Endothelial cell of umbilical vein (primary cell): ENCODE measurements around the gene ARFRP1. TPM values are rescaled to one million over a fixed set of nuclear protein-coding genes. Genes with fewer than 3 reads are reported as not detected.

Experiments
- BruUV-seq: library from RNA; stranded (reverse); fragments of 400-500 nt; replicated peaks from 2 replicates; lab custom pipeline; 2021; lab: Mats Ljungman, UMichigan
- CTCF ChIA-PET: fragments of 300-600, 350-600 bp; sonication (Branson Sonifier 250); formaldehyde crosslinking; loops from one replicate; lab custom pipeline; 2021; ENCODE audit warnings: antibody characterized with exemption, inconsistent platforms; lab: Charles Lee
- POLR2A ChIA-PET: fragments of 300-600, 350-600 bp; sonication (Branson Sonifier 250); formaldehyde crosslinking; loops from one replicate; lab custom pipeline; 2021; ENCODE audit warnings: antibody characterized with exemption, inconsistent platforms; lab: Charles Lee
- DNase-seq: peaks from one replicate; pipeline ENCODE4 v3.0.0-alpha.2; 2011; ENCODE audit warnings: low read depth, low spot score
- FAIRE-seq: peaks from 2 replicates; lab custom pipeline; 2011; peaks lifted over from hg19 to GRCh38; lab: Jason Lieb, UNC
- H2AFZ ChIP-seq: 2 replicates; pipeline ENCODE4 v1.6.0; 2012; ENCODE audit warnings: low read depth, low read length, control low read depth, inconsistent platforms
- H3K27ac ChIP-seq: 2 replicates; pipeline ENCODE4 v1.5.1; 2011; ENCODE audit warnings: low read depth, mild to moderate bottlenecking, control low read depth, low read length, moderate library complexity; ENCODE audit not compliant: insufficient read depth
- H3K27me3 ChIP-seq, 2 experiments: 2 replicates each; pipeline versions ENCODE4 v1.6.0 to v1.6.1; 2011; ENCODE audit warnings: low read length in 2 of 2, mixed read lengths in 1 of 2; ENCODE audit not compliant: control insufficient read depth in 2 of 2, insufficient read depth in 2 of 2
- H3K36me3 ChIP-seq, 2 experiments: 2 replicates in 1 of 2; 3 replicates in 1 of 2; pipeline ENCODE4 v1.5.1; 2011; ENCODE audit warnings: low read length in 2 of 2, mild to moderate bottlenecking in 1 of 2, moderate library complexity in 1 of 2; ENCODE audit not compliant: control insufficient read depth in 2 of 2, insufficient read depth in 2 of 2; ENCODE audit errors: extremely low read depth in 1 of 2
- H3K4me1 ChIP-seq: 3 replicates; pipeline ENCODE4 v1.5.1; 2011; ENCODE audit warnings: mild to moderate bottlenecking, low read length; ENCODE audit not compliant: control insufficient read depth, insufficient read depth; ENCODE audit errors: extremely low read depth
- H3K4me2 ChIP-seq: 2 replicates; pipeline ENCODE4 v1.6.1; 2011; ENCODE audit warnings: low read length, control low read depth, mixed read lengths; ENCODE audit not compliant: insufficient read depth
- H3K4me3 ChIP-seq, 3 experiments: fragments of 200-600 bp in 1 of 3; sonication (generic), shearing (Covaris generic) in 1 of 3; replicated peaks in 1 of 3; 2 replicates each; pipeline ENCODE4 v1.5.1; 2011 to 2016; ENCODE audit warnings: control low read depth in 3 of 3, low read length in 3 of 3, mild to moderate bottlenecking in 2 of 3, inconsistent platforms in 1 of 3, low read depth in 1 of 3, moderate library complexity in 1 of 3; ENCODE audit not compliant: insufficient read depth in 1 of 3
- H3K79me2 ChIP-seq: 2 replicates; pipeline ENCODE4 v1.6.0; 2012; ENCODE audit warnings: low read length, inconsistent platforms; ENCODE audit not compliant: control insufficient read depth, insufficient read depth
- H3K9ac ChIP-seq: replicated peaks from 2 replicates; pipeline ENCODE3; 2011; ENCODE audit warnings: low read length, control low read depth; ENCODE audit not compliant: insufficient read depth; ENCODE audit errors: extremely low read depth
- H3K9me1 ChIP-seq: replicated peaks from 3 replicates; pipeline ENCODE4 v1.6.0; 2011; ENCODE audit warnings: mild to moderate bottlenecking, low read length; ENCODE audit not compliant: control insufficient read depth, insufficient read depth; ENCODE audit errors: extremely low read depth
- H3K9me3 ChIP-seq: replicated peaks from 2 replicates; pipeline ENCODE4 v1.5.1; 2012; ENCODE audit warnings: low read length, inconsistent platforms; ENCODE audit not compliant: control insufficient read depth, insufficient read depth
- H4K20me1 ChIP-seq: replicated peaks from 2 replicates; pipeline ENCODE3; 2011; ENCODE audit warnings: mild to moderate bottlenecking, low read length; ENCODE audit not compliant: control insufficient read depth, insufficient read depth; ENCODE audit errors: extremely low read depth
- CTCF ChIP-seq, 2 donors: IDR thresholded peaks; 1 replicate in 1 of 2; 2 replicates in 1 of 2; pipeline ENCODE4 v1.5.1; 2011; ENCODE audit warnings: low read length in 2 of 2, mild to moderate bottlenecking in 2 of 2, moderate library complexity in 2 of 2, control low read depth in 1 of 2, inconsistent platforms in 1 of 2, low read depth in 1 of 2; ENCODE audit not compliant: insufficient read depth in 1 of 2; ENCODE audit errors: extremely low read depth in 1 of 2
- EZH2 ChIP-seq: IDR thresholded peaks from 2 replicates; pipeline ENCODE4 v1.6.1; 2012; ENCODE audit warnings: borderline replicate concordance, low read depth, mild to moderate bottlenecking, moderate library complexity, low read length, inconsistent platforms; ENCODE audit not compliant: severe bottlenecking
- FOS ChIP-seq: IDR thresholded peaks from 2 replicates; pipeline ENCODE4 v1.6.1; 2011; ENCODE audit warnings: mild to moderate bottlenecking, low read length, moderate library complexity, borderline replicate concordance; ENCODE audit not compliant: insufficient read depth
- GATA2 ChIP-seq: IDR thresholded peaks from 2 replicates; pipeline ENCODE4 v1.7.0; 2011; ENCODE audit warnings: low read depth, mild to moderate bottlenecking, moderate library complexity, mixed read lengths, low read length; ENCODE audit not compliant: insufficient read length, insufficient read depth
- JUN ChIP-seq: IDR thresholded peaks from 2 replicates; pipeline ENCODE4 v1.6.1; 2011; ENCODE audit warnings: borderline replicate concordance, low read depth; ENCODE audit not compliant: insufficient read length, insufficient read depth
- MAX ChIP-seq: IDR thresholded peaks from 2 replicates; pipeline ENCODE4 v1.6.1; 2011; ENCODE audit not compliant: insufficient read depth, insufficient read length
- MYC ChIP-seq: IDR thresholded peaks from one replicate; pipeline ENCODE4 v1.6.1; 2011; ENCODE audit warnings: mild to moderate bottlenecking, low read depth, low read length
- POLR2A ChIP-seq: IDR thresholded peaks from 2 replicates; pipeline ENCODE4 v1.6.1; 2012; ENCODE audit warnings: low read depth, mild to moderate bottlenecking, control low read depth, low read length
- POLR2AphosphoS5 ChIP-seq: IDR thresholded peaks from 2 replicates; pipeline ENCODE4 v1.6.1; 2012; ENCODE audit warnings: low read depth, mild to moderate bottlenecking, control low read depth, low read length, moderate library complexity; ENCODE audit not compliant: insufficient read depth
- dilution Hi-C: fragments of 300-500 bp; cut with MboI; formaldehyde crosslinking; loops from one replicate; pipeline ENCODE4 v1.15.0; 2019; ENCODE audit warnings: low sequenced_read_pairs; ENCODE audit not compliant: extremely low pct_ligation_motif_present
- intact Hi-C: fragments of 100-400 bp; cut with micrococcal nuclease; formaldehyde crosslinking; loops from one replicate; pipeline ENCODE4 v1.10.0; 2022
- polyA plus RNA-seq, 4 experiments: library from polyadenylated mRNA; depleted of rRNA in 3 of 4; stranded (reverse) in 3 of 4; unstranded in 1 of 4; fragments of >200 nt; gene quantifications; 2 replicates each; pipeline versions ENCODE4 v1.2.1 to v1.2.3, GENCODE V29; 2011 to 2012; ENCODE audit warnings: missing spikeins in 1 of 4
- total RNA-seq: library from RNA; stranded (reverse); gene quantifications from 2 replicates; pipeline ENCODE4 v1.2.3, GENCODE V29; 2021

Gene ARFRP1
- total and polyA plus RNA-seq, 2 donors (not counting 3 experiments of a cell fraction or from before 2014, with no cell fraction given) = 48.7 to 51.6 TPM

- no peaks in the 10 kb centered on the region for H3K27me3 ChIP-seq
- no peak overlapping the region for H3K4me3 ChIP-seq
- no peak overlapping the region for H3K27ac ChIP-seq
- no TSS peak for BruUV-seq
- no peaks in the 10 kb centered on the region for H3K9me1 ChIP-seq
- no peak overlapping the region for H3K9ac ChIP-seq
- no peaks in the 10 kb centered on the region for H3K36me3 ChIP-seq
- no peaks in the 10 kb centered on the region for H3K9me3 ChIP-seq
- FAIRE-seq (no peak), DNase-seq (no peak)
- H2AFZ ChIP-seq = no peak overlapping the region
- no peak for TF ChIP-seq POLR2A
- no peak for TF ChIP-seq FOS
- no peak for TF ChIP-seq MAX
- no peak for TF ChIP-seq POLR2AphosphoS5
- TF ChIP-seq EZH2 = no peak
- TF ChIP-seq GATA2 = no peak
- POLR2A ChIA-PET = no interaction called here
- no peaks in the 10 kb centered on the region for H3K79me2 ChIP-seq
- CTCF ChIA-PET = no interaction called here
- H3K4me1 ChIP-seq = no peaks in the 10 kb centered on the region
- no peaks in the 10 kb centered on the region for H4K20me1 ChIP-seq
- intact Hi-C loops = no loop called here
- H3K4me2 ChIP-seq = no peak overlapping the region
- dilution Hi-C loops = no loop called here
These were observed 48.8 kb upstream of the ARFRP1 start for GRCh38 chr20:63756648-63756991.

- no peak overlapping the region for H2AFZ ChIP-seq
- POLR2A ChIA-PET = no interaction called here
- dilution Hi-C loops = no loop called here
- no peak overlapping the region for H3K9ac ChIP-seq
- H3K4me3 ChIP-seq = no peak overlapping the region
- FAIRE-seq (no peak), DNase-seq (no peak)
- no peaks in the 10 kb centered on the region for H3K27me3 ChIP-seq
- H3K9me3 ChIP-seq = no peaks in the 10 kb centered on the region
- CTCF ChIA-PET = interaction anchor here (1.0 kb wide), 1 partner anchor 30 kb away, joined by 3 read pairs; no protein-coding TSS in a partner anchor
- no peaks in the 10 kb centered on the region for H3K36me3 ChIP-seq
- no peak overlapping the region for H3K27ac ChIP-seq
- H3K4me1 ChIP-seq = no peaks in the 10 kb centered on the region
- no peaks in the 10 kb centered on the region for H3K9me1 ChIP-seq
- intact Hi-C loops = no loop called here
- H3K79me2 ChIP-seq = no peaks in the 10 kb centered on the region
- H4K20me1 ChIP-seq = no peaks in the 10 kb centered on the region
- H3K4me2 ChIP-seq = no peak overlapping the region
- TF ChIP-seq JUN (no peak), MYC (no peak), POLR2AphosphoS5 (no peak), MAX (no peak), CTCF (IDR thresholded peaks at IDR 0.05; ENCODE audit: extremely low read depth in 1 of 2, insufficient read depth in 1 of 2, low read depth in 1 of 2, low read length in 2 of 2) (no peak), GATA2 (no peak), POLR2A (no peak), EZH2 (no peak), FOS (no peak)
- no TSS peak for BruUV-seq
These were observed 48.3 kb upstream of the ARFRP1 start for GRCh38 chr20:63755933-63756647.
